HEK293 (cell line): ENCODE data around the gene MPHOSPH9.

Experiments used
- BCL6B ChIP-seq: fragments of 450-650 bp; formaldehyde crosslinking; IDR thresholded peaks from 2 replicates; pipeline ENCODE4 v1.5.1; 2017; ENCODE audit warnings: missing biosample characterization, missing genetic modification characterization
- EGR2 ChIP-seq: fragments of 450-650 bp; formaldehyde crosslinking; IDR thresholded peaks from 2 replicates; pipeline ENCODE4 v1.5.1; 2016; ENCODE audit warnings: low read depth, missing biosample characterization, missing genetic modification characterization
- HIC1 ChIP-seq: fragments of 450-650 bp; formaldehyde crosslinking; IDR thresholded peaks from 2 replicates; pipeline ENCODE4 v1.5.1; 2016; ENCODE audit warnings: missing biosample characterization, missing genetic modification characterization
- PRDM6 ChIP-seq: fragments of 450-650 bp; formaldehyde crosslinking; IDR thresholded peaks from 2 replicates; pipeline ENCODE4 v1.5.1; 2017; ENCODE audit warnings: missing biosample characterization, missing genetic modification characterization
- SP2 ChIP-seq: fragments of 450-650 bp; formaldehyde crosslinking; IDR thresholded peaks from 2 replicates; pipeline ENCODE4 v1.5.1; 2016; ENCODE audit warnings: missing biosample characterization, missing genetic modification characterization
- ZBTB1 ChIP-seq: fragments of 450-650 bp; formaldehyde crosslinking; IDR thresholded peaks from 2 replicates; pipeline ENCODE4 v1.5.1; 2016; ENCODE audit warnings: missing biosample characterization, missing genetic modification characterization
- ZBTB48 ChIP-seq: fragments of 450-650 bp; formaldehyde crosslinking; IDR thresholded peaks from 2 replicates; pipeline ENCODE4 v1.5.1; 2016; ENCODE audit warnings: missing biosample characterization, missing genetic modification characterization
- ZNF140 ChIP-seq: fragments of 450-650 bp; formaldehyde crosslinking; IDR thresholded peaks from 2 replicates; pipeline ENCODE4 v1.5.1; 2016; ENCODE audit warnings: missing biosample characterization, missing genetic modification characterization
- ZNF155 ChIP-seq: fragments of 450-650 bp; formaldehyde crosslinking; IDR thresholded peaks from 2 replicates; pipeline ENCODE4 v1.5.1; 2016; ENCODE audit warnings: missing biosample characterization, missing genetic modification characterization
- ZNF175 ChIP-seq: fragments of 450-650 bp; formaldehyde crosslinking; IDR thresholded peaks from 2 replicates; pipeline ENCODE4 v1.5.1; 2016; ENCODE audit warnings: missing biosample characterization, missing genetic modification characterization
- ZNF24 ChIP-seq: fragments of 450-650 bp; formaldehyde crosslinking; IDR thresholded peaks from 2 replicates; pipeline ENCODE4 v1.5.1; 2016; ENCODE audit warnings: missing biosample characterization, missing genetic modification characterization
- ZNF280C ChIP-seq: fragments of 450-650 bp; formaldehyde crosslinking; IDR thresholded peaks from 2 replicates; pipeline ENCODE4 v1.5.1; 2016; ENCODE audit warnings: missing biosample characterization, missing genetic modification characterization
- ZNF366 ChIP-seq: fragments of 450-650 bp; formaldehyde crosslinking; conservative IDR thresholded peaks from 2 replicates; pipeline ENCODE4 v1.5.1; 2016; ENCODE audit warnings: missing biosample characterization, missing genetic modification characterization
- ZNF37A ChIP-seq: fragments of 450-650 bp; IDR thresholded peaks from 2 replicates; pipeline ENCODE4 v1.5.1; 2018; ENCODE audit warnings: missing biosample characterization, missing genetic modification characterization
- ZNF548 ChIP-seq: fragments of 450-650 bp; formaldehyde crosslinking; IDR thresholded peaks from 2 replicates; pipeline ENCODE4 v1.5.1; 2016; ENCODE audit warnings: missing biosample characterization, missing genetic modification characterization
- ZNF585B ChIP-seq: fragments of 450-650 bp; formaldehyde crosslinking; IDR thresholded peaks from 2 replicates; pipeline ENCODE4 v1.5.1; 2016; ENCODE audit warnings: missing biosample characterization, missing genetic modification characterization
- ZNF600 ChIP-seq: fragments of 450-650 bp; formaldehyde crosslinking; IDR thresholded peaks from 2 replicates; pipeline ENCODE4 v1.5.1; 2016; ENCODE audit warnings: missing biosample characterization, missing genetic modification characterization
- ZNF621 ChIP-seq: fragments of 450-650 bp; formaldehyde crosslinking; IDR thresholded peaks from 2 replicates; pipeline ENCODE4 v1.5.1; 2017; ENCODE audit warnings: missing biosample characterization, missing genetic modification characterization
- ZNF658 ChIP-seq: fragments of 450-650 bp; formaldehyde crosslinking; IDR thresholded peaks from 2 replicates; pipeline ENCODE4; 2016; ENCODE audit warnings: missing biosample characterization, missing genetic modification characterization
- TF ChIP-seq, protein P1 (sequence below): fragments of 450-650 bp; formaldehyde crosslinking; IDR thresholded peaks from 2 replicates; pipeline ENCODE4 v1.5.1; 2017; ENCODE audit warnings: missing biosample characterization, missing genetic modification characterization
- TF ChIP-seq, protein P2 (sequence below): fragments of 450-650 bp; formaldehyde crosslinking; IDR thresholded peaks from 2 replicates; pipeline ENCODE4 v1.5.1; 2016; ENCODE audit warnings: missing biosample characterization, missing genetic modification characterization
- TF ChIP-seq, protein P3 (sequence below): fragments of 450-650 bp; formaldehyde crosslinking; conservative IDR thresholded peaks from 2 replicates; pipeline ENCODE4 v1.5.1; 2016; ENCODE audit warnings: low read depth, missing biosample characterization, missing genetic modification characterization
- TF ChIP-seq, protein P4 (sequence below): sonication (generic); formaldehyde crosslinking; IDR thresholded peaks from 2 replicates; pipeline ENCODE4 v1.8.1; 2022; ENCODE audit warnings: mild to moderate bottlenecking, moderate library complexity, missing genetic modification reagents

Gene MPHOSPH9

GRCh38 chr12:123250471-123251383 lies 17.8 kb upstream of the MPHOSPH9 start (continued):
- TF ChIP-seq, protein P1, sequence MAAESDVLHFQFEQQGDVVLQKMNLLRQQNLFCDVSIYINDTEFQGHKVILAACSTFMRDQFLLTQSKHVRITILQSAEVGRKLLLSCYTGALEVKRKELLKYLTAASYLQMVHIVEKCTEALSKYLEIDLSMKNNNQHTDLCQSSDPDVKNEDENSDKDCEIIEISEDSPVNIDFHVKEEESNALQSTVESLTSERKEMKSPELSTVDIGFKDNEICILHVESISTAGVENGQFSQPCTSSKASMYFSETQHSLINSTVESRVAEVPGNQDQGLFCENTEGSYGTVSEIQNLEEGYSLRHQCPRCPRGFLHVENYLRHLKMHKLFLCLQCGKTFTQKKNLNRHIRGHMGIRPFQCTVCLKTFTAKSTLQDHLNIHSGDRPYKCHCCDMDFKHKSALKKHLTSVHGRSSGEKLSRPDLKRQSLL (tag by site-specific recombination), result no peak
- TF ChIP-seq ZNF37A (no peak), ZNF585B (no peak), ZNF621 (tag by site-specific recombination) (no peak), BCL6B (tag by site-specific recombination) (no peak), ZBTB48 (0 out of 2 replicates have a peak, but pooled peaks have one; percentile 33), PRDM6 (tag by site-specific recombination) (no peak), ZNF280C (no peak), ZNF140 (tag by site-specific recombination) (no peak), ZNF155 (tag by site-specific recombination) (no peak), ZNF548 (tag by site-specific recombination) (no peak), SP2 (peak; percentile 65), ZNF24 (tag by site-specific recombination) (no peak), HIC1 (tag by site-specific recombination) (no peak), ZBTB1 (tag by site-specific recombination) (no peak), ZNF600 (peak; percentile 83), ZNF175 (tag by site-specific recombination) (no peak), ZNF658 (tag by site-specific recombination) (no peak), EGR2 (tag by site-specific recombination) (peak; percentile 84), ZNF366 (tag by site-specific recombination) (no peak)
- TF ChIP-seq, protein P2, sequence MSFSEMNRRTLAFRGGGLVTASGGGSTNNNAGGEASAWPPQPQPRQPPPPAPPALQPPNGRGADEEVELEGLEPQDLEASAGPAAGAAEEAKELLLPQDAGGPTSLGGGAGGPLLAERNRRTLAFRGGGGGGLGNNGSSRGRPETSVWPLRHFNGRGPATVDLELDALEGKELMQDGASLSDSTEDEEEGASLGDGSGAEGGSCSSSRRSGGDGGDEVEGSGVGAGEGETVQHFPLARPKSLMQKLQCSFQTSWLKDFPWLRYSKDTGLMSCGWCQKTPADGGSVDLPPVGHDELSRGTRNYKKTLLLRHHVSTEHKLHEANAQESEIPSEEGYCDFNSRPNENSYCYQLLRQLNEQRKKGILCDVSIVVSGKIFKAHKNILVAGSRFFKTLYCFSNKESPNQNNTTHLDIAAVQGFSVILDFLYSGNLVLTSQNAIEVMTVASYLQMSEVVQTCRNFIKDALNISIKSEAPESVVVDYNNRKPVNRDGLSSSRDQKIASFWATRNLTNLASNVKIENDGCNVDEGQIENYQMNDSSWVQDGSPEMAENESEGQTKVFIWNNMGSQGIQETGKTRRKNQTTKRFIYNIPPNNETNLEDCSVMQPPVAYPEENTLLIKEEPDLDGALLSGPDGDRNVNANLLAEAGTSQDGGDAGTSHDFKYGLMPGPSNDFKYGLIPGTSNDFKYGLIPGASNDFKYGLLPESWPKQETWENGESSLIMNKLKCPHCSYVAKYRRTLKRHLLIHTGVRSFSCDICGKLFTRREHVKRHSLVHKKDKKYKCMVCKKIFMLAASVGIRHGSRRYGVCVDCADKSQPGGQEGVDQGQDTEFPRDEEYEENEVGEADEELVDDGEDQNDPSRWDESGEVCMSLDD (tag by site-specific recombination), result no peak
- TF ChIP-seq, protein P3, sequence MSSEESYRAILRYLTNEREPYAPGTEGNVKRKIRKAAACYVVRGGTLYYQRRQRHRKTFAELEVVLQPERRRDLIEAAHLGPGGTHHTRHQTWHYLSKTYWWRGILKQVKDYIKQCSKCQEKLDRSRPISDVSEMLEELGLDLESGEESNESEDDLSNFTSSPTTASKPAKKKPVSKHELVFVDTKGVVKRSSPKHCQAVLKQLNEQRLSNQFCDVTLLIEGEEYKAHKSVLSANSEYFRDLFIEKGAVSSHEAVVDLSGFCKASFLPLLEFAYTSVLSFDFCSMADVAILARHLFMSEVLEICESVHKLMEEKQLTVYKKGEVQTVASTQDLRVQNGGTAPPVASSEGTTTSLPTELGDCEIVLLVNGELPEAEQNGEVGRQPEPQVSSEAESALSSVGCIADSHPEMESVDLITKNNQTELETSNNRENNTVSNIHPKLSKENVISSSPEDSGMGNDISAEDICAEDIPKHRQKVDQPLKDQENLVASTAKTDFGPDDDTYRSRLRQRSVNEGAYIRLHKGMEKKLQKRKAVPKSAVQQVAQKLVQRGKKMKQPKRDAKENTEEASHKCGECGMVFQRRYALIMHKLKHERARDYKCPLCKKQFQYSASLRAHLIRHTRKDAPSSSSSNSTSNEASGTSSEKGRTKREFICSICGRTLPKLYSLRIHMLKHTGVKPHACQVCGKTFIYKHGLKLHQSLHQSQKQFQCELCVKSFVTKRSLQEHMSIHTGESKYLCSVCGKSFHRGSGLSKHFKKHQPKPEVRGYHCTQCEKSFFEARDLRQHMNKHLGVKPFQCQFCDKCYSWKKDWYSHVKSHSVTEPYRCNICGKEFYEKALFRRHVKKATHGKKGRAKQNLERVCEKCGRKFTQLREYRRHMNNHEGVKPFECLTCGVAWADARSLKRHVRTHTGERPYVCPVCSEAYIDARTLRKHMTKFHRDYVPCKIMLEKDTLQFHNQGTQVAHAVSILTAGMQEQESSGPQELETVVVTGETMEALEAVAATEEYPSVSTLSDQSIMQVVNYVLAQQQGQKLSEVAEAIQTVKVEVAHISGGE (tag by site-specific recombination), result no peak
- TF ChIP-seq, protein P4, sequence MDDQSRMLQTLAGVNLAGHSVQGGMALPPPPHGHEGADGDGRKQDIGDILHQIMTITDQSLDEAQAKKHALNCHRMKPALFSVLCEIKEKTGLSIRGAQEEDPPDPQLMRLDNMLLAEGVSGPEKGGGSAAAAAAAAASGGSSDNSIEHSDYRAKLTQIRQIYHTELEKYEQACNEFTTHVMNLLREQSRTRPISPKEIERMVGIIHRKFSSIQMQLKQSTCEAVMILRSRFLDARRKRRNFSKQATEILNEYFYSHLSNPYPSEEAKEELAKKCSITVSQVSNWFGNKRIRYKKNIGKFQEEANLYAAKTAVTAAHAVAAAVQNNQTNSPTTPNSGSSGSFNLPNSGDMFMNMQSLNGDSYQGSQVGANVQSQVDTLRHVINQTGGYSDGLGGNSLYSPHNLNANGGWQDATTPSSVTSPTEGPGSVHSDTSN (CRISPR knock-in tag), result no peak
